ENCODE results near the gene CHST11.

DNA sequence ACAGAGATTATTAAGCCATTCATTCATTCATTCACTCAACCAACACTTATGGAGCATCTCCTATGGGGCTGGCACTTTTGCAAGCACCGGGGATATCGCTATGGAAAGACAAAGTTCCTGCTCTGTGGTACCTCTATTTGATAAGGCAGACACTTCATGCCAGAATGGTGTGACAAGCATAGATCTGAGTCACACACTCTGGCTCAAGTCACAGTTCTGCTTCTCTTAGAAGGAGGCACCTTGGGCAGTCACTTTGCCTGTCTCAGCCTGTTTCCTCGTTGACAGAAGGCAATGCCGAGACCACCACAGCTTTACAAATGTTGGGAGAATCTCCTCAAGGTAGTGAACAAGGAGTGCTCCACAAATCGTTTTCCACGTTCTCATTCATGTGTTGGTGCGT, 296.1 kb downstream of the CHST11 start:
- TF ChIP-seq POLR2AphosphoS5 (IDR thresholded peaks at IDR 0.05; ENCODE audit: borderline replicate concordance, low read depth, low read length) (no peak), EZH2 (IDR thresholded peaks at IDR 0.05) (no peak)
